ENCODE measurements around the gene IRS1. TPM values are rescaled to one million over a fixed set of nuclear protein-coding genes. Genes with fewer than 3 reads are reported as not detected.

Gene IRS1
- total RNA-seq, 1 experiment from 2014 or later: 34.4 TPM

DNA sequence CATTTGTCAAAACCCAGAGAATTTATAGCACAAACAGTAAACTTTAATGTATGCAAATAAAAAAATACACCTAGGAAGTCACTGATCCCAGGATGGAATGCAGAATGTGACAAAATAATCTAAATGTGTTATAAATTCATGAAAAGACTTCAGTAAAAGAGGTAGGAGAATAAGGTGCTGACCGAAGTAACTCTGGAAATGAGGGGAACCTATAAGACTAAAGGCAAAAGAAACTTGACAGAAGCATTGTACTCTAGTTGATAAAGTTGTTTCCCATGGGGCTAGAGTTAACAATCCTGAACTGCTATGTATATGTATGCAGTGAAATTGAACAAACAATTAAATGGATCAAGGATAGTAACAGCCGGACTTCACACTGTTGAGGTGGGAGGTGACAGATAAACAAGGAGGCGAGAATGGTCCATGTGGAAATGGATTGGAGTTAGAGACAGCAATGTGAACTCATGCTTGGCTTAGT is 24.5 kb downstream of the IRS1 start:
- H3K9me3 Mint-ChIP-seq (ENCODE audit: low read depth, unreplicated experiment): no peaks in the 10 kb centered on the region
- CTCF ChIA-PET: no interaction called here
- no peak for DNase-seq
- no TSS peak for BruUV-seq (replicated peaks)
- H3K36me3 Mint-ChIP-seq (ENCODE audit: insufficient read depth, unreplicated experiment): peaks cover 11% of the 10 kb centered on the region
- TF ChIP-seq, protein P1, sequence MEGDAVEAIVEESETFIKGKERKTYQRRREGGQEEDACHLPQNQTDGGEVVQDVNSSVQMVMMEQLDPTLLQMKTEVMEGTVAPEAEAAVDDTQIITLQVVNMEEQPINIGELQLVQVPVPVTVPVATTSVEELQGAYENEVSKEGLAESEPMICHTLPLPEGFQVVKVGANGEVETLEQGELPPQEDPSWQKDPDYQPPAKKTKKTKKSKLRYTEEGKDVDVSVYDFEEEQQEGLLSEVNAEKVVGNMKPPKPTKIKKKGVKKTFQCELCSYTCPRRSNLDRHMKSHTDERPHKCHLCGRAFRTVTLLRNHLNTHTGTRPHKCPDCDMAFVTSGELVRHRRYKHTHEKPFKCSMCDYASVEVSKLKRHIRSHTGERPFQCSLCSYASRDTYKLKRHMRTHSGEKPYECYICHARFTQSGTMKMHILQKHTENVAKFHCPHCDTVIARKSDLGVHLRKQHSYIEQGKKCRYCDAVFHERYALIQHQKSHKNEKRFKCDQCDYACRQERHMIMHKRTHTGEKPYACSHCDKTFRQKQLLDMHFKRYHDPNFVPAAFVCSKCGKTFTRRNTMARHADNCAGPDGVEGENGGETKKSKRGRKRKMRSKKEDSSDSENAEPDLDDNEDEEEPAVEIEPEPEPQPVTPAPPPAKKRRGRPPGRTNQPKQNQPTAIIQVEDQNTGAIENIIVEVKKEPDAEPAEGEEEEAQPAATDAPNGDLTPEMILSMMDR (IDR thresholded peaks at IDR 0.05; ENCODE audit: unreplicated experiment): no peak
- H3K4me3 Mint-ChIP-seq (ENCODE audit: low read depth, unreplicated experiment): no peak overlapping the region
- intact Hi-C loops (cut with micrococcal nuclease; ENCODE audit: unreplicated experiment): no loop called here
- H3K27ac Mint-ChIP-seq (ENCODE audit: unreplicated experiment): no peak overlapping the region
- peaks cover 34% of the 10 kb centered on the region for H3K4me1 Mint-ChIP-seq (ENCODE audit: low read depth, unreplicated experiment)
- no peaks in the 10 kb centered on the region for H3K27me3 Mint-ChIP-seq (ENCODE audit: unreplicated experiment)

- Mint-ChIP-seq H3K36me3 (ENCODE audit: insufficient read depth, unreplicated experiment) (peaks cover 6% of the 10 kb centered on the region), H3K4me3 (ENCODE audit: low read depth, unreplicated experiment) (no peak overlapping the region), H3K9me3 (ENCODE audit: low read depth, unreplicated experiment) (no peaks in the 10 kb centered on the region), H3K4me1 (ENCODE audit: low read depth, unreplicated experiment) (peaks cover 34% of the 10 kb centered on the region), H3K27ac (ENCODE audit: unreplicated experiment) (no peak overlapping the region), H3K27me3 (ENCODE audit: unreplicated experiment) (no peaks in the 10 kb centered on the region)
- intact Hi-C loops (cut with micrococcal nuclease; ENCODE audit: unreplicated experiment): no loop called here
- BruUV-seq (replicated peaks): no TSS peak
- TF ChIP-seq, protein P1 (IDR thresholded peaks at IDR 0.05; ENCODE audit: unreplicated experiment): no peak
- DNase-seq: no peak
- CTCF ChIA-PET: no interaction called here
Observed at GRCh38 chr2:226773291-226773690, 26.3 kb downstream of the IRS1 start.

GRCh38 chr2:226772389-226773179 is 27.0 kb downstream of the IRS1 start:
- no peak overlapping the region for H3K27ac Mint-ChIP-seq (ENCODE audit: unreplicated experiment)
- no peak for DNase-seq
- CTCF ChIA-PET: interaction anchor here (0.9 kb wide), 1 partner anchor 9 kb away, joined by 4 read pairs; no protein-coding TSS in a partner anchor
- TF ChIP-seq, protein P1 (IDR thresholded peaks at IDR 0.05; ENCODE audit: unreplicated experiment): no peak
- no TSS peak for BruUV-seq (replicated peaks)
- peaks cover 6% of the 10 kb centered on the region for H3K36me3 Mint-ChIP-seq (ENCODE audit: insufficient read depth, unreplicated experiment)
- no peaks in the 10 kb centered on the region for H3K9me3 Mint-ChIP-seq (ENCODE audit: low read depth, unreplicated experiment)
- intact Hi-C loops (cut with micrococcal nuclease; ENCODE audit: unreplicated experiment): no loop called here
- H3K27me3 Mint-ChIP-seq (ENCODE audit: unreplicated experiment): no peaks in the 10 kb centered on the region
- H3K4me1 Mint-ChIP-seq (ENCODE audit: low read depth, unreplicated experiment): peaks cover 34% of the 10 kb centered on the region
- H3K4me3 Mint-ChIP-seq (ENCODE audit: low read depth, unreplicated experiment): no peak overlapping the region

DNA sequence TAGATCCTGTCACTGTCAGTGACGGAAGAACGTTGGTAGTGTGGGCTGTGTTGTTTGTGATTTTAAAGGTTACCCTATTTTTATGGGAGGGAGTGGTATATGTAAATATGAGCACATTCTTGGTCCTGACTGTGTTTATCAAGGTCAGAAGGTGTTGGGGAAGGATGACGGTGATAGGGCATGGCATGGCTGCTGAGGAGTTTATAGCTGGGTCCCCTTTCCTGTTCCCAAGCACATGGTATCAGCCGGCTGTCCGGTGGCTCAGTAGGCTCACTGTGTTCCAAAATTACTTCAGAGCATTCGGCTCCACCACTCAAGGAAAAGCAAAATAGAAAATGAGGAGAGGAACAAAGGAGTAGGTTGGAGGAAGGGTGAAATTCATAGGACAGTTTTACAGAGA is 28.6 kb downstream of the IRS1 start:
- no peak for DNase-seq
- Mint-ChIP-seq H3K9me3 (ENCODE audit: low read depth, unreplicated experiment) (no peaks in the 10 kb centered on the region), H3K4me1 (ENCODE audit: low read depth, unreplicated experiment) (peaks cover 34% of the 10 kb centered on the region), H3K36me3 (ENCODE audit: insufficient read depth, unreplicated experiment) (peaks cover 6% of the 10 kb centered on the region), H3K27me3 (ENCODE audit: unreplicated experiment) (no peaks in the 10 kb centered on the region), H3K4me3 (ENCODE audit: low read depth, unreplicated experiment) (peak overlapping the region; percentile 5), H3K27ac (ENCODE audit: unreplicated experiment) (peak overlapping the region; percentile 40)
- BruUV-seq (replicated peaks): no TSS peak
- CTCF ChIA-PET: interaction anchor here (0.5 to 1.0 kb wide), 2 partner anchors 9 to 16 kb away, joined by 5 read pairs; no protein-coding TSS in a partner anchor
- TF ChIP-seq, protein P1 (IDR thresholded peaks at IDR 0.05; ENCODE audit: unreplicated experiment): no peak
- intact Hi-C loops (cut with micrococcal nuclease; ENCODE audit: unreplicated experiment): no loop called here
